ENCODE data around the gene SBK2. TPM values are rescaled to one million over a fixed set of nuclear protein-coding genes. Genes with fewer than 3 reads are reported as not detected.
"Not testable (repeated sequence)": the region's sequence is repeated elsewhere in the genome, so short reads cannot be mapped to it uniquely, and the experiment has no call there.

Gene SBK2
- total RNA-seq, 1 donor from 2014 or later, result 10.2 TPM

DNA sequence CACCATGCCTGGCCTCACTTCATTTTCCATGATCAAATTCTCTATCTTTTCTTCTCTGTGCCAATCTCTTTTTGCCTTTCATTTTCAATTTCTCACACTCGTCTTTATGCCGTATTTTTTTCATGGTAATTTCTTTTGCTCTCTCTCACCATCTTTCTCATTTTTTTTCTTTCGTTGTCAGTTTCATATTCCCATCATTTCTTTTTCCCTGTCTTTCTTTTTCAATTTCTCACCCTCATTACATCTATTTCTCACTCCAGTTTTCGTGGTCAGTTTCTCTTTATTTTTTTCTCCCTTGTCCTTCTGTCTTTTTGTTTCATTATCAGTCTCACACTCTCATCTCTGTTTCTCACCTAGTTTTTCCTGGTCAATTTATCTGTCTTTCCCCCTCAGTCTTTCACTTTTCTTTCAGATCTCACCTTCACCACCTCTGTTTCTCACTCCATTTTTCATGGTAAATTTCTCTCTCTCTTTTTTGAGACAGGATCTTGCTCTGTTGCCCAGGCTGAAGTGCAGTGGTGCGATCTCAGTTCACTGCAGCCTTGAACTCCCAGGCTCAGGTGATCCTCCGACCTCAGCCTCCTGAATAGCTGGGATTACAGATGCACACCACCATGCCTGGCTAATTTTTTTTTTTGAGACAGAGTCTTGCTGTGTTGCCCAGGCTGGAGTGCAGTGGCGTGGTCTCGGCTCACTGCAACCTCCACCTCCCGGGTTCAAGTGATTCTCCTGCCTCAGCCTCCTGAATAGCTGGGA lies 34.6 kb downstream of the SBK2 start:
- no peak for DNase-seq

DNA sequence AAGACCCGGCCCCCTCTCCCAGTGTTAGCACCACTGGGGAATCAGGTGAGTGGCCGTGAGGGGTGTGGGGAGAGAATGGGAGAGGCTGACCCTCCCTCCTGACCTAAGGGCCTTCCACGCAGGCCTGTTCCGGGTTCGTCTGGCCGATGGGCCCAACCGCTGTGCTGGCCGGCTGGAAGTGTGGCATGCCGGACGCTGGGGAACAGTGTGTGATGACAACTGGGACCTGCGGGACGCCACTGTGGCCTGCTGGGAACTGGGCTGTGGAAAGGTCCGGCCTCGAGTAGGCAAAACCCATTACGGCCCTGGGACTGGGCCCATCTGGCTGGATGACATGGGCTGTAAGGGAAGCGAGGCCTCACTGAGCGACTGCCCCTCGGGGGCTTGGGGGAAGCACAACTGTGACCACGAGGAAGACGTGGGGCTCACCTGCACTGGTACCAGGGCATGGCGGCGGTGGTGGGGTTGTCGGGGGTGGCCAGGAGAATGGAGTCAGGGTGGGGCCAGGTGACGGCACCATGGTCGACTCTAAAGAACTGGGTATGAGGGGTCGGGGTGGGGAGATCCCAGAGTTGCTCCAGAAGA lies 36.5 kb downstream of the SBK2 start:
- no peak for DNase-seq

DNA sequence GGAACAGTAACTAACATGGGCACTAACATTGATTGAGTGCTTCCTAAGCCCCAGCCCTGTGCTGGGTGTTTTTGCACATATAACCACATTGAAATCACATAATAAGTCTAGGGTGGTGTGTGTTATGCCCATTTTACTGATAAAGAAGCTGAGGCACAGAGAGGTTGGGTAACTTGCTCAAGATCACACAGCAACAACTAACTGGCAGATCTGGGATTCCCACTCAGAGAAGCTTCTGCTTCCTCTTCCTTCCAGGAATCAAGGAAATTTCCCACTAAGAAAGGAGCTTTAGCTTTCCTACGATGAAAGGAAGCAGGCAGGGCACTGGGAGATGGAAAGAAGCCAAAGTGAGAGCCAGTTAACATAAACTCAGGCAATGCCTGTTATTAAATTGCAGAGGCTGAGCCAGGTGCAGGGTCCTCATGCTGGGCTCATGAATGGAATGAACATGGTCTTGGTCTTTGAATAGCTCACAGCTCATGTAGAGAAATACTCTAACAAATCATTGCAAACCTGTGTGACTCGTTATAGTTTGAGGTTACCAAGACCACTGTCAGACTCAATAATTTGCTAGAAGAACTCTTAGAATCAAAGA lies 38.6 kb downstream of the SBK2 start:
- no peak for DNase-seq

DNA sequence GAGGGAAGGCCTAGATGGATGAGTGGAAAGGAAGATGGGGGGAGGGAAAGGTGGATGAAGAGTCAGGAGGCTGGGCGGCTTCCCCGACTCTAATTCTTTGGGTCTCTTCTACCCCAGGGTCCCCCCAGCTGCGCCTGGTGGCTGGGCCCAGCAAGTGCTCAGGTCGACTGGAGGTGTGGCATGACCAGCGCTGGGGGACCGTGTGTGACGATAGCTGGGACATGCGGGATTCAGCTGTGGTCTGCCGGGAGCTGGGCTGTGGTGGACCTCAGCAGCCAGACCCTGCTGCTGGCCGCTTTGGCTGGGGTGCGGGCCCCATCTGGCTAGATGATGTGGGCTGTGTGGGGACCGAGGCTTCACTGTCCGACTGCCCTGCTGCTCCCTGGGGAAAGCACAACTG lies 39.2 kb downstream of the SBK2 start:
- no peak for DNase-seq

DNA sequence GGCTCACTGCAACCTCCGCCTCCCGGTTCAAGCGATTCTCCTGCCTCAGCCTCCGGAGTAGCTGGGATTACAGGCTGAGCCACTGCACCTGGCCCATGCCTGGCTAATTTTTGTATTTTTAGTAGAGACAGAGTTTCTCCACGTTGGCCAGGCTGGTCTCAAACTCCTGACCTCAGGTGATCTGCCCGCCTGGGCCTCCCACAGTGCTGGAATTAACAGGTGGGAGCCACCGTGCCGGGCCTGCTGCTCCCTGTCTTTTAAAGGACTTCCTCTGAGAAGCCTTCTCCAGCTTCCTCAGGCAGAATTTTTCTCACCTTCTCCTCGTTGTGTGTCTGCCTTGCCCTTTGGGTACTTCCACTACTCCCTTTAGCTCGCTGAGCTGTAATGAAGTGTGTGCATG lies 40.1 kb downstream of the SBK2 start:
- DNase-seq, result not testable (repeated sequence)

DNA sequence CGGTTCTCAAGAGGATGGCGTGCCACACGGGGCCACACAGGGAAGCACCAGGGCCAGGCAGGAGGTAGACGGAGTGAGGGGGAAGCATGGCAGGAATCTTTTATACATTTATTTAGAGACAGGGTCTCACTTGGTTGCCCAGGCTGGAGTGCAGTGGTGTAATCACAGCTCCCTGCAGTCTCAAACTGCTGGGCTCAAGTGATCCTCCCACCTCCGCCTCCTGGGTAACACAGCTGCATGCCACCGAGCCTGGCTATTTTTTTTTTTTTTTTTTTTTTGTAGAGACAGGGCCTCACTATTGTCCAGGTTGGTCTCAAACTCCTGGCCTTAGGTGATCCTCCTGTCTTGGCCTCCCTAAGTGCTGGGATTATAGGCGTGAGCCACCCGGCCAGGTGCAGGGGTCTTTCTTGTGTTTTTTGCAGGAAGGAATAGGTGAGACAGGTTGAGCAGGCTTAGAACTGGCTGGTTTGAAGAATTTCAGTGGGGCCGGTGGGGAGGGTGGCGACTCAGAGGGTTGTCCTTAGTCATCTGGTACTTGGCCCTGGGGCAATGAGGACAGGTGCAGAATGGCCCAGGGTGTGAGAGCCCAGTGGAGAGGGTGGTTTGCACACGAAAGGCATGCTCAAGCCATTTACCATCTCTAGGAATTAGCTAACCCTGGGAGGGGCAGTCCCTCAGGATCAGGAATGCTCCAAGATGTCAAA lies 41.1 kb downstream of the SBK2 start:
- DNase-seq, result no peak

DNA sequence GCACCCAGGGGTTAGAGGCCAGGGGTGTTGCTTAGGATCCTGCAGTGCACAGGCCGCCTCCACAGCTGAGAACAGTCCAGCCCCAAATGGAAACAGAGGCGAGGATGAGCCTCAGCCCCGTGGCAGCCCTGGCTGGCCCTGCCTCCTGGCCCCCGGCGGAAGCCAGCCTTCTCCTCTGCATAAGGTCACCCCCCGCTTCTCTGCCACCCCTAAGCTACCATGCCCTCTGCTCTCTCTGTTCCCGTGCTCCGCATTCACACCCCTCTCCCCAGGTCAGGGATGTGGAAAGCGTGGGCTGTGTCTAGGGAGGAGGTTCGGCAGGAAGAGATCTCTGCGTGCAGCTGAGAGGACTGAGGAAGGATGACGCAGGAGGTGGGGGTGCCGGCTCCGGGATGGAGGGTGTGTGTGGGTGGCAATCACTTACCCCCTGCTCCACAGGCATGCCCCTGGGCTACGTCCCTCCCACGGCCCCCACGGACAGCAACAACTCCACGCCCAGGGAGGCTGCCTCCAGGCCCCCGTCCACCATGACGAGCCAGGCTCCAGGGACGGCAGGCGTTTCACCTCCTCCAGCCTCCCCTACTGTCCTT lies 42.7 kb downstream of the SBK2 start:
- DNase-seq, result no peak

DNA sequence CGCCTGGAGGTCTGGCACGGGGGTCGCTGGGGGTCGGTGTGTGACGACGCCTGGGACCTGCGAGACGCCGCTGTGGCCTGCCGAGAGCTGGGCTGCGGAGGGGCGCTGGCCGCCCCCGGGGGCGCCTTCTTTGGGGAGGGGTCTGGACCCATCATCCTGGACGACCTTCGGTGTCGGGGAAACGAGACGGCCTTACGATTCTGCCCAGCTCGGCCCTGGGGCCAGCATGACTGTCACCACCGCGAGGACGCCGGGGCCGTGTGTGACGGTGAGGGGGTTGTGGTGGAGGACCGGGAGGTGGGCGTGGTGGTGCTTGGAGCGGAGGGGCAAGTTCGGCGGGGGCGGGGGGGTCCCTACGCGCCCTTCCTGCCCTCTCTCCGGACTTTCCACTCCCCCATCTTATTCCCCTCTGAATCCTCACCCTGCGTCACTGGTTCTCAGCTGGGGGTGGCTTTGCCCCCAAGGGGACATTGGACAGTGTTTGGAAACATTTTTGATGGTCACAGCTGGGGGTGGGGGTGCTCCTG lies 43.2 kb downstream of the SBK2 start:
- no peak for DNase-seq

DNA sequence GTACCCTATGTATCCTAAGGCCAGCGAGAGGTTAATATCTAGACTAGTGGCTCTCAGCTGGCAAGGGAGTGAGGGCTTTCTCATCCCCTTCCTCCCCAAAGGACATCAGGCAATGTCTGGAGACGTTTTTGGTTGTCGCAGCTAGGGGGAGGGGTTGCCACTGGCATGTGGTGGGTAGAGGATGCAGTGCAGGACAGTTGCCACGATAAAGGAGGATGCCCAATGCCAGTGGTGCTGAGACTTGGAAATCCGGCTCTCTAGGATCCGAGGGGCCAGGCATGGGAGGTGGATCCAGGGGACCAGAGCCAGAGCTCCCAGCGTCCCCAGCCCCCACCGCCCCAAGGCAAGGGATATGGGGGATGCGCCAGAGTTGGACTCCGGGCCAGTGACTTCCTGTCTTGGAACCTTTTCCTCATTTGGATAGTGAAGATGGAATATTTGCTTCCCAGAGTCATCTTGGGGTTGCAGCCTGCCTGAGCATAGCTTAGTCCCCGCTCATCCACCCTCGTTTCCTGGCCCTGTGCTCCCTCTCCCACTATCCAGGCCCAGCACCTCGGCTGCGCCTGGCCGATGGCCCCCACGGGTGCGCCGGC lies 43.8 kb downstream of the SBK2 start:
- DNase-seq, result no peak

DNA sequence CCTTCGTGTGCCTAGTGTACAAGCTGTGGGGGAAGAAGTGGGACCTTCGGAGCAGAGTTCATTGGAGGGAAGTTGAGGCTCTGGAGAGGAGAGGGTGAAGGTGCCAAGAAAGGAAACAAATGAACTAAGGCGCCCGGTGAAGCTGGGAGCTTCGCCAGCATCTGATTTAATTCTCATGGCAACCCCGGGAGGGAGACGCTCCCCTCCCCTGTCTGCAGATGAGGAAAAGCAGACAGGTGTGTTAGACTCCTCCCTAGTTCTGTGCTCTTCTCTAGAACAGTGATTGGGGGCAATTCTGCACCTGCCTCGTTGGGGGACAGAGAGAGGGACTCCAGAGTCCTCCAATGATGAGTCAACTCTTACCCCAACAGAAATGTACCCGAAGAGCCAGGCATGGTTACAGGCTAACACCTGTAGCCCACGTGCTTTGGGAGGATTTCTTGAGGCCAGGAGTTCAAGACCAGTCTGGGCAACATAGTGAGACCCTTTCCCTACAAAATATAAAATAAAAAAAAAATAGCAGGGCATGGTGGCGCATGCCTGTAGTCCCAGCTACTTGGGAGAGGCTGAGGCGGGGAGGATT lies 44.5 kb downstream of the SBK2 start:
- DNase-seq, result no peak

DNA sequence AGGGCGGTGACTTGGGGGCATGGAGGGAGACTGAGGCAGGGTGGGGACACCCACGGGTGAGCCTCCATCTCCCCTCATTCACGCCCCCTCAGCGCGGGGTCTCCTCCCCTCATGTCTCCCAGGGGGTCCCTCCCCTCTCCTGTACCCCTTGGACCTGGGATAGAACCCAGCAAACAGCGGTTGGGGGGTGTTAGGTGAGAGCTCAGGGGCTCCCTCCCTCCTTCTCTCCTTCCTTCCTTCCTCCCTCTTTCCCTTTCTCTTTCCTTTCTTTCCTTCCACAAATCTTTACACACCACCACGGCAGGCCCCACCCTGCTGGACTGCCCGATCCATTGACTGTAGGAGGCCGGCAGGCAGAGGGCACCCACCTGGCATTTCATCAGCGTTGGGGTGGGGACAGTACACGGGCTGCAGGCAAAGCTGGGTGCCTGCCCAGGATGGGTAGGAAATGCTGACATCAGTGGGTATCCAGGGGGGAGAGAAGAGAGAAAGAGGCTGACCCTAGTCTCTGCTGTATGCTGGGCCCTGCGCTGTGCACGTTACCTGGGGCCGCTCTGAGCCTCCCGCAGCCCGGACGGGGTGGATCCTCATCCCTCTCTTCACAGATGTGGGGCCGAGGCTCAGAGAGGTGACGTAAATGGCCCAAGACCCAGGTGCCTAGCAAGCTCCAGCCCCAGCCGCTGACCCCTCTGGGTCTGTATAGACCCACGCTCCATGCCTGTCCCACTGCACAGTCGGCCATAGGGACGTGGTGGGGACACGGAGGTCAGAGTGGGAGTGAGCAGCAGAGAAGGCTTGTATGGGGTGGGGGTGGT lies 45.2 kb downstream of the SBK2 start:
- no peak for DNase-seq

DNA sequence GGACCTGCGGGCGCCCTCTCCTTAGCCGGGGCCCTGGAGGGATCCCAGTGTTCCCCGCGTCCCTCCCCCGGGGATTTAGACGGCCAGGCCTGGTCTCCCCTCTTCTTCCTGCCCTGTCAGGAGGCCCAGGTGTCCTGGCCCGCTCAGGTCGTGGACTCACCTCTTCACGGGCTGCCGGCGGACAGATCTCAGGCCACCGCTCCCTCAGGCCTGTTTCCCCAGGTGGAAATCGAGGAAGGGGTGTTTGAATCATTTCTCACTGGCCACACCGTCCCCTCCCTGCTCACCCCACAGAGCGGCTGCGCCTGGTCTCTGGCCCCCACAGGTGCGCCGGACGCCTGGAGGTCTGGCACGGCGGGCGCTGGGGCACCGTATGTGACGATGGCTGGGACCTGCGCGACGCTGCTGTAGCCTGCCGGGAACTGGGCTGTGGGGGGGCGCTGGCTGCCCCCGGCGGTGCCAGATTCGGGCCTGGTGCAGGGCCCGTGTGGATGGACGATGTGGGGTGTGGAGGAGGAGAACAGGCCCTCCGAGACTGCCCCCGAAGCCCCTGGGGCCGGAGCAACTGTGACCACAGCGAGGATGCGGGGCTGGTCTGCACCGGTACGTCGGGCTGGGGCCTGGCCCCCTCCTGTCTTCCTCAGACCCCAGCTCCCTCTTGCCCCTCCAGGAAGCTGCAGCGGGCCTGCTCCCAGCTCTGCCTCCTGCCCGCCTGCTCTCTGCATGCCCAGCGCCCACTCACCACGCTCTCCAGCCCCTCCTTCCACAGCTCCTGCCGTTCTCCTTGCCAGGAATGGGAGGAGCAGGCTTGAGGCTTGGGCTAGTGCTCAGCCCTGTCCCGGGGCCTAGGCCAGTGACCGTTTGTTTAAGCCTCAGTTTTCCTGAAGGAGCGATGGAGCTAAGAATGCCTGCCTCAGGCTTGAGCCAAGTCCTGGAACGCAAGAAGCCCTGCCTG lies 46.2 kb downstream of the SBK2 start:
- no peak for DNase-seq

DNA sequence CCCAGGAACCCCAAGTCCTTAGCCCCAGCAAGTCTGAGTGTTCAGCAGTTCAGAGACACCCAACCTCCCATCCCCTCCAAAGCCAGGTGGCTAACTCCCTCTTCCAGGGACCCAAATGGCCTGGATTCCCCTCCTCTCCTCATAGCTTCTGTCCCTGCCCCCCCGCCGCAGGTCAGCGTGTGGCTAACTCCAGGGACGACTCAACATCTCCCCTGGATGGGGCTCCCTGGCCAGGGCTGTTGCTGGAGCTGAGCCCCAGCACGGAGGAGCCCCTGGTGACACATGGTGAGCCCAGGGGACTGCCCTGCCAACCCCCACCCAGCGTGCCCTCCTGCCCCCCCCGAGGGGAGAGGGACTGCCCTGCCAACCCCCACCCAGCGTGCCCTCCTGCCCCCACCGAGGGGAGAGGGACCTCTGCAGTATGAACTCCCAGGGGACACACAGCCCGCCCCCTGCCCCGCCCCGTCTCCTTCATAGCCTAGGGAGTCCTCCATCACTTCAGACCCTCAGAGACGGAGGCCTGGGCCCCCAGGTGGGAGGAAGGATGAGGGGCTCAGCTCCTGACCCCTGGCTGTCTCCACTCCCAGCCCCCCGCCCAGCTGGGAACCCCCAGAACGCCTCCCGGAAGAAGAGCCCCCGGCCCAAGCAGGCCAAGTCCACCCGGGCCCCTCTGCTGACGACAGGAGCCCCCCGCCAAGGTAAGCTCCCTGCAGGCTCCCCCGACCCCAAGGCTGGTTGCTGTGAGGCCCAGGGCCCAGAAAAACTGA lies 47.0 kb downstream of the SBK2 start:
- DNase-seq, result no peak

DNA sequence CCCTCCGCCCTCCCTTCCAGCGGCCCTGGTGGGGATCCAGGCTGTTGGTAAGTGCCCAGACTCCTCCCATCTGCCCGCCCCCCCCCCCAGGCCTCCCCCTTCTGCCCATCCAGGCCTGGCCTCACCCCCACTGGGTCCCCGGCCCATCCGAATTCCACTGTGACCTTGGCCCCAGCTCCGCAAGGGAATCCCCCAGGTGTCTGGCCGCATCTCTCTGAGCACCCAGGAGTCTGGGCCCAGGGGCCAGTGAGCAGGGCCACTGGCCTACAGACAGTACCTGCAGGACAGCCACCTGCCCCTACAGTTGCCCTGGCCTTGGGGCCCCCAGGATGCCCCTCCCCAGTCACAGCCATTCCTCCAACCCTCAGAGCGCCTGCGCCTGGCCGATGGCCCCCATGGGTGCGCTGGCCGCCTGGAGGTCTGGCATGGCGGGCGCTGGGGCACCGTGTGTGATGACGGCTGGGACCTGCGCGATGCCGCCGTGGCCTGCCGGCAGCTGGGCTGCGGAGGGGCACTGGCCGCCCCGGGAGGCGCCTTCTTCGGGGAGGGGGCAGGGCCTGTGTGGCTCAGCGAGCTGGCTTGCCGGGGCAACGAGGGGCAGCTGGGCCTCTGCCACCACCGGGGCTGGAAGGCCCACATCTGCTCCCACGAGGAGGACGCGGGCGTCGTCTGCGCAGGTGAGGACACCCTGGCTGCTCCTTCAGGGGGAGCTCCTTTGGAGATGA lies 47.8 kb downstream of the SBK2 start:
- DNase-seq, result no peak

DNA sequence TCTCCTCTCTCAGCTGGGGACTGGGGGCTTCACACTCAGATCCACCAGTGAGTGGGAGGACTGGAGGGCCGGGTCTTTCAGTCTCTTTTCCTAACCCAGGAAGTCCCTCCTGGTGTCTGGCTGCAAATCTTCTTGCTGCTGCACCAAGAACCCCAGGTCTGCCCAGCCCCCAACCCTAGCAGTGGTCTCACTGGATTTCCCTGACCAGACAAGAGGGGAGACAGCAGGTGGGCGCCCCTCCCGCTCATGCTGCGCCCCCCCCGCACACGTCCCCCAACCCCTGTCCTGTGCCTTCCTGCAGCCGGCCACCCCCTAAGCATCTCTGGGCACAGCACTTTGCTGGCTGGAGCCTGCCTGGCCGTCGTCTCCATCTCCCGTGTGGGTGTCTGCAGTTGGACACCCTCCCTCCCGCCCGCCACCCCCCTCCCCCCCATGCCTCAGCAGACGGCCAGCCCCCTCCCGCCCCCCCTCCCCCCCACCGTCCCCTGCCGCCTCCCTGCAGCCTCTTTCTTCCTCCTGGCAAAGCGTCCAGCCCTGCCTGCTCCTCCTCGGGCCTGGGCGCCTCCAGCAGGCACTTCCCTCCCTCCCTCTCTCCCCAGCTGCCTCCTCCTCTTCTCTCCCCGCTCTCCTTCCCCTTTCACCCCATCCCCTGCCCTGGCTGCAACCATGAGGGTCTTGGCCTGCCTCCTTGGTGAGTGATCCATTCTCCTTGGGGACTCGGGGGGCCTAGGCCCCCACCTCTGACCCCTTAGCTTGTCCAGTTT lies 48.8 kb downstream of the SBK2 start, which contains the start of gene SSC5D:
TSS of gene SSC5D (plus strand) at position 513 of the 764 bp plus-strand sequence. CDS start at position 667, 154 bp downstream.
- peak; percentile 70 for DNase-seq

DNA sequence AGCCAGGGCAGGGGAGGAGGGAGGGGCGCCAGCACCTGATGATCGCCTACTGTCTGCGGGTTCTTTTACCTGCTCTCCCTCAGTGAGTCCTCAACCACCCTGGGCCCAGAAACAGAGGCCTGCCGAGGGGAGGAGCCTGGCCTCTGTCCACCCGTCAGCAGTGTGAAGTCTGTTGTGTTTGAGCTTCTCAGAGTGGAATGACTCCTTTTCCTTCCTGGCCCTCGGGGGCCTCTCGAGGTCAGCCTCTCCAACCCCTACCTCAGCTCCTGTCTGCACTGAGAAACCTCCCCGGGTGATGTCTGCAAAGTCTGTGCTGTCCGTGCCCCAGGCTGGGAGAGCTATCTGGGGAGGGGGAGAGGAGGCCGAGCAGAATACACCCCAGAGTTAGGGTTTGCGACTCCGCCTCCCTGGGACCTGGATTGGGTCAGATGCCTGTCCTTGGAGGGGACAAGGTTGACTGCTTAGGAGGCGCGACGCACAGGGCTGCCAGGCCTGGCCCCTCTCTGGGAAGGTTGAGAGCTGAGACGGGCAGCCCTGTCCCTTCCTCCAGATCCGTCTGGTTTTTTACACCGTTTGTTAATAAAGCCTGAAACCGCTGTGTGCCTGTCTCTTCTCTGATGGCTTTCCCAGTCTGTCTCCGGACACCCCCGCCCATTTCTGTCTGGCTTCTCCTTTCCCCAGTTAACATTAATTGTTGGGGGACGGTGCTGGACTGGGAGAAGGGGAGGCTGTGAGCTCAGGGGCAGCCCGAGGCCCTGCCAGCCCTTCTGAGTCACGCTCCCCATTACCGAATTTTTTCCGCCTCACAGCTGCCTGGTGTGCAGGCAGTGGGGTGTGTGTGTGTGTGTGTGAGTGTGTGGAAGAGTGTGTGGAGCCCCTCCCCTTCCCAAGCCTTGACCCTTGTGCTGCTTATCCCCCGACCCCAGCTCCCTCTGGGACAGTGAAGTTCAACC lies 49.7 kb downstream of the SBK2 start:
- peak; percentile 93 for DNase-seq

All from tongue (tissue), 2 donors.